Stimulated activated CD4-positive, alpha-beta T cell treated with anti-CD3 and anti-CD28 coated beads, Interleukin-4, amount 100 ng/mL, for 4 hours (primary cell): Measurements from ENCODE around the gene CACNA2D2.

Experiments used
- DNase-seq, 2 experiments: peaks; one replicate each; pipeline ENCODE4 v3.0.0-alpha.2; 2020

CACNA2D2 gene

DNA sequence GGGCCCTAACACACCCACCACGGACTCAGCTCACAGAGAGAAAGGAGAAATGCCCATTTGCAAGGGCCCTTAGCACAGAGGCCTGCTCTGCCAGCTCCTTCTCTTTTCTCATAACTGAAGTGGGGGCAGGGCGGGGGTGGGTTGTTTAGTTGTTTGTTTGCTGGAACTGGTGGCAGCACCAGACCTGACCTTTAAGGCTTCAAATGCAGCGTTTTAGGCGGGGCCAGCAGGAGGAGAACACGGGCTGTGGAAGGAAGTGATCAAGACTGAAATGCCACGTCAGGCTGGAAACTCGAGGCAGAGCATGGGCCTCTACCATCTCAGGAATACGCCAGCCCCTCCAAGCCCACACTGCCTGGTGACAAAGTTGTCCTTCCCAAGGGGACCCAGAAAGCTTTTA lies 9.3 kb downstream of the CACNA2D2 start:
- DNase-seq, result no peak

DNA sequence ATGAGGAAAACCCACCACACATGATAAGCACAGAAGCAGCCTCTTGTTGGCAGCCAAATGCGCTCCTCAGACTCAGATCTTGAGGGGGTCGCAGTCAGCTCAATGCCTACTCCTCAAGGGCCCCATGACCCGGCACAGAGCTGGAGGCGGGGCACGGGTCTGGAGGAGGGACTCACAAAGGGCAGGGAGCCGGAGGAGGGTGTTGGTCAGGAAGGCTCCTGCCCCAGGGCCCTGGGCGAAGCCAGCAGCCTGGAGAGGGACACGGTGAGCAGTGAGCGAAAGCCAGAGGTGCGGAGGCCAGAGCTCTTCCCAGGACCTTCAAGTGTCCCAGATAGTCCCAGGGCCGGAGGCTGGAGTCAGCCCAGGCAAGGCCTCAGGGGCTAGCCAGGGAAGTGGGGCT lies 9.8 kb downstream of the CACNA2D2 start:
- no peak for DNase-seq

DNA sequence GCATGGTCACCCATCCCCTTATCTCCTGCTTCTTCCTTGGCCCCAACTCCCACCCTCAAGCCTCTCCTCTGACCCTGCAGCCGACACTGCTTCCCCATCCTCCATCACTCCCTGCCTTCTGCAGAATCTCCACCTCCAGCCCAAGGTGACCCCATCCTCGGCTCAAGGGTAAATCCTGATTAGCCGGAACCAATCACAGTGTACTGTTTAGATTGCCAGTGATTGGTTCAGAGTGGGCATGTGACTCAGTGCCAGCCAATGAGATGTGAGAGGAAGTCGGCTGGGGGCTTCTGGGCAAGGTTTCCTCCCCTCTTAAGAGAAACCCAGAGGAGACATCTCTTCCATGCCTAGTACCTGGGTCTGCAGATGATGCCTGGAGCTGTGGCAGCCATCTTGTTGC lies 10.3 kb downstream of the CACNA2D2 start:
- DNase-seq, result no peak

DNA sequence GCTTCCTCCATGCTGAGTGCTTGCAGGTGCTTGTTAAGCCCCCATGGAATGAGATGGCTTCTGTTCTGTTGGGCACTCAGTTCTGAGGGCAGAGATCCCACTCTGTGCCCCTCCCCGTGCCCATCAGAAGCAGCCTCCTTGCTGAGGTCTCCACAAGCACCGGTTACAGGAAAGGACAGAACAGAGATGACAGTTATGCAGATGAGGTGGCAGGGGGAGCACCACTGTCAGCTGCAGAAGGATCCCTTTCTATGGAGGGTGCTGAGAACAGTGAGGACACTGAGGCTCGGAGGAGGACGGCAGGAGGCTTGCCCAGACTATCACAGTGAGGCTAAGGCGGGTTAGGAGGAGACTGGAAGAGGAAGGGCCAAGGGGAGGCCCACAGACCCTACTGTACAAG lies 12.4 kb downstream of the CACNA2D2 start:
- DNase-seq, result no peak

DNA sequence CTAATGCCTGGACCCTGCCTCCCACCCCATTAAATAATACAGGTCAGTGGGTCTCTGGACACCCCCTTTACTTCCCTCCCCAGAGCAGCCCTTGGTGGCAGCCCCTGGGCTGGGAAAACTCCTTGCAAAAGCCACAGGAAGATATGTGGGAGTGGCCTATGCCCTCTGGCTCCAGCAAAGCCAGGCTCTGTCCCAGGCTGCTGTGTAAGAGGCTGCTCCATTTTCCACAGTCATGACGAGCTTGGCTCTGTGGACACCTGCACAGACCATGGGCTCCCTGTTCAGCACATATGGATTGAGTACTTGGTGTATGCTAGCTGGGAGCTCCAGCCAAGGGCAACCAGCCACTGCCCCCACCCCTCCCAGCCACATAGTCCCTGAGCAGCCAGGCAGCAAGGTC lies 13.0 kb downstream of the CACNA2D2 start:
- DNase-seq, result no peak

DNA sequence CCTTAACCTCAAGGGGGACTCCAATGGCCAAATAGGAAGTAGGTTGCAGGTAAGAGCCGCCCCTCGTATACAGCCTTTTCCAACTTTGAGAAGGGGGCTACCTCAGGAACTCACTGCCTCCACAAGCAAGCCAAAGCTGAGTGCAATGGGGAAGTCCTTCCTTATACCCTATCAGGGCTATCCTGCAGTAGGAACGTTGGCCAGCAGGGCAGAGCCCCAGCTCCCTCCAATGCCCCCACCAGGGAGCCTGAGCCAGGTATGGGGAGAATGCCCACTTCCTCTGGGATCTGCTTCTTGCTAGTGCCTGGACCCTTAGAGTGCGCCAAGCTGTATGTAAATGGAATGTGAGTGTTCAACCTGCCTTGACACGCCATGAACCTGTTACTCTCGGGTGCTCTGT lies 16.3 kb downstream of the CACNA2D2 start:
- no peak for DNase-seq

DNA sequence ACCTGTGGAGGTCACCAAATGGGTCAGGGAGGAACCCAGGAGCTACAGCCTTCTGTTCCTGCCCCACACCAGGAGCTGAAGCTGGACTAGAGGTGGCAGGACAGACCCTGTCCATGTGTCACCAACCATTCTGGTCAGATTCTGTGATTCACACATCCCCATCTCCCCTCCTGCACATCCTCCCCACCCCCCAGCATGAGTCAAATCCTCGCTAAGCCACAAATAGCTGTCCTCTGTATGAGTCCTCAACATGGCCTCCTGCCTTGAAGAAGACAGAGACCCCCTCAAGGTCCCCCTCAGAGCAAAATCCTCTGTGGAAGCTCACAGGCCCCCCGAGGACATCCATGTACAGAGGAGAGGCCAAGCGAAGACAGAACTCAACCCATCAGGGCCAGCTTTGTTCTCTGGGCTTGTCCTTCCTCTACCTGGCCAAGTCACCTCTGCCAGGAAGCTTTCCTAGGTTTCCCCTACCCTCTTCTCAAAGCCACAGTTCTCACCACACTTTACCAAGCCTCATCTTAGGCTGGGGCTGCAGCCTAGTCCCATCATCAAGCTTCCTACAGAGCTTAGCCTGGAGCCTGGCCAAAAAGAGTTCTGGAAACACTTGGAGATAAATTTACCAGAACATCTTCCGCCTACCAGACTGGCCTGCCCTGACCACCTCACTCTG lies 17.1 kb downstream of the CACNA2D2 start:
- DNase-seq, result no peak

DNA sequence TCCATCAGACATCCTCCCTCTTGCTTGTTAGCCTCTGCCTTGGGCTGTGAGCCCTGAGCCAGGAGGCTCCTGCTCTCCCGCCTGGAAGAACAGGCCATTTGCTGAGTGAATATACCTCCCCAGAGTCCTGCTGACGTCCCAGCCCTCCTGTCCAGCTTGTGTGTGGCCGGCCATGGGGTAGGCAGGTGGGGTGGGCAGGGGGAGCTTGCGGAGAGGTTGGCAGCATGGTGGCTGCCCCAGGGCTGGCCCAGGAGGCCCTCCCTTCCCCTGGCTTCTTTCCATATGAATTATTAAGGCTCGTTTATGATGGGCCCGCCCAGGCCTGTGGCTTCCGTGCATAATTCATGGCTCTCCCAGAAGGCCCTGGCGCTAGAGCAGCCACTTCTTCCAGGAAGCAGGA lies 18.7 kb downstream of the CACNA2D2 start:
- no peak for DNase-seq

DNA sequence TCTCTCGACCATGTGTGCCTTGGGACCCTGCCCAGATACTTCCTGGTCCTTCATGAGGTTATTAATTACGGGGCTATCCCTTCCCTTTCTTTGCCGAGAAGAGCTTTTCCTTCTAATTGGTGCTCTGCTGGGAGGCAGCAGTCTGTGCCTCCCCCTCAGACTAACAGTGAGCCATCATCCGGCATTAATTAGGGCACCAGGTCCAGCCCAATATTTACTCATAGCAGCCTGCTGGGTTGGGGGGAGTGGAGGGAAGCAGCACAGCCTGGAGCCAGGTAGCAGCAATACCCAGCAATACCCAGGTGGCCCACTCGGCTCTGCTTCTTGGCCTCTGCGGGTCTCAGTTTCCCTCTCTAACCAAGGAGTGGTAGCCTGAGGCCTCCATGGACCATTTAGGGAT lies 20.1 kb downstream of the CACNA2D2 start:
- no peak for DNase-seq

DNA sequence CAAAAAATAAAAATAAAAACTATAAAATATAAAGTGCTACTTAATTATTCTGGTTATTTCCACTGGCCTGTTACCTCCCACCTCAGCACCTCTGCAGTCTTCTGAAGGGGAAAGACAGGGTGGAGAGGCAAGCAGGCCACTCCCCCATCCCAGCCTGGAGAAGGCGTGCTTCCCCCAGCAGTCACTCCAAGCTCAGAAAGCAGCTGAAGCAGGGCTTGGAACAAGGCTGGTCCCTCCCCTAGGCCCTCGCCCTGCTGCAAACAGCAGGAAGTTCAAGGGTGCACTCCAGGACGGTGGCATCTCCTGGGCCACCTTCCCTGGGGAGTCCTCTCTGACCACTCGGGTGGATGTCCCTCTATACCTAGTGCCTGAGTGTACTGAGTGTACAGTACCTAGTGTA lies 21.4 kb downstream of the CACNA2D2 start:
- no peak for DNase-seq

DNA sequence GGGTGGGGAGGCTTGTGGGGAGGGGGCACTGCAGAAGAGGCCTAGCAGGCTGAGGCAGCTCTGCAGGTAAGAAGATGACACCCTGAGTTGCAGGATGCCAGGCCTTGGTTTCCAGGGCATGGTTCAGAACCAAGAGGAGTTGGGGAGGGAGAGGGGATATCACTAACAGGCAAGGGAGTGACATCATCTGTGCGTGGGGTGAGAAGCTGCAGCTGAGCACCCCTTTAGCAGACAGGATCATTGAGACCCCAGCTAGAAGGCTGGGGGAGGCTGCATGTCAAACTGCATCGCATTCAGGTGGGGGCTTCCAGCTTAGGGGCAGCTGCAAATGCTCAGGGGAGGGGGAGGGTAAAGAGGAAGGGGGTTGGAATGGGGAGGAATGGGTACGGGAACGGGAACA lies 23.0 kb downstream of the CACNA2D2 start:
- no peak for DNase-seq

DNA sequence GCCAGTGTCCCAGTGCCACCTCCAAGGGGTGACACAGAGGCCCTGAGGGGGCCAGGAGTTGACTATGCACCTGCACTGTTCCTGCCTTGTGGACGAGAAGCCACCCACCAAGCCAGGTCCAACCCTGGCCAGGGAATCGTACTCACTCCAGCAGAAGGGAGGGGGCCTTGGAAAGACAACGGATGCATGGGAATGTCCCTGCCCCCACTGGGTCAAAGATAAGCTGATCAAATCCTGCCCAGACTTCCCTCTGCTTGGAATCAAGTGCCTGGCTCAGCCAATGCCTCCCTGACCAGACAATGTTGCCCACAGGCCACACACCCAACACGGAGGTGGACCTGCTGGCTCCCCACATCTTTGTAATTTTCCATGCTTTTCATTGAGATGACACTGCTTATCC lies 23.9 kb downstream of the CACNA2D2 start:
- no peak for DNase-seq

DNA sequence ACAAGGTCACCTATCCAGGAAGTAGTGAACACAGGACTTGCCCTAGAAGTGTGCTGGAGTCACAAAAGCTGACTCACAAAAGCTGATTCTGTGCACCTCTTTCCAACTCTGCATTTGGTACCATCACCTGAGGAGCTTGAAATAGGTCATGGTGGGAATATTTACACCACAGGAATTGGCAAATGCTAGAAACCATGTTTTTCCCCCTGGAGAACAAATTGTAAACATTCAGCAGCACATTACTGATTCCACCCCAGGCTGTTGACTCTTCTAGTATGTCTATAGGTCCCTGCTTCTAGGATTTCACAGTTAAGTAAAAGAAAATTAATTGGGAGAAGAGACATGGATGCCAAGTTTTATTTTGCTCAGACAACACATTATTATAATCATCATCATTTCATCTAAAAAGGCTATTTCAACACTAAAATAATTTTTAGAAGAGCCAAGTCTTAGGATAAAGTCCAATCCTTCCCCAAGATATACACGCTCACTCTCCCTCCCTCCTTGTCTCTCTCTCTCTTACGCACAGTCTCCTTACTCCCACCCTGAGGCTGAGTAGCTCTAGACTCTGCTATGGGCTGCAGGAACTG lies 24.7 kb downstream of the CACNA2D2 start:
- no peak for DNase-seq

DNA sequence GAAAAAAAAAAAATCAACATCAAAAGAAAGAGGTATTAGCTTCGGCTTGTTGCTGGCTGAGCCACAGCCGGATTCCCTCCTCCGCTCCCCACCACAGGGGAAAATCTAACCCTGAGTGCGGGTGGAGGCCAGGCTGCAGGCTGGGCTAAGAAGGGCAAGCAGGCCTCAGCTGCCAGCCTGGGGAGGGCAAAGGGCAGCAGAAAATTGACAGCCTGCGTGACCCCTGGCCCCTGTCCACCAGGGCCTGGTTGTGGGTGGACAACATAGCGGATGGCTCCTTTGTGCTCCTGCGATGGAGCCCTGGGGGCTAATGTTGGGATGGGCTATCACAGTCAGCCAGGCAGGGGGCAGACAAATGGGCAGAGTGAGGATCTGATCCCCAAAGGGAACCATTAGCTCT lies 25.4 kb downstream of the CACNA2D2 start:
- no peak for DNase-seq

DNA sequence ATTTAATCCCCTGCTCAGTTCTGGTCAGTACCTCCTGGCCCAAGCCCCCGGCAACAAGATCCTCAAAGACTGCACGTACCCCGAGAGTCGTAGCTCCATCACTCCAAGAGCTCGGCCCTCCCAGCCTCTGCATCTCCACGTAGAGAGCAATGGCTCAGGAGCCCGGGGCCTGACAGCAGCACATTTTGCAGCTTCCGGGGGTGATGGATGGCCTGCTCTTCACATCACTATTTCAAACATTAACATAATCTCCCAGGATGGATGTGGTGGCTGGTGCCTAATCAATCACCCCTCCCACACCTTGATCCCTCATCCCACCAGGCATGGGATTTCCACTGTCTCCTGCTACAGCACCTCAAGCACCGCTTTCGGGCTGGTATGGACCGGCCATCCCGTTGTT lies 28.1 kb downstream of the CACNA2D2 start:
- DNase-seq, result no peak

DNA sequence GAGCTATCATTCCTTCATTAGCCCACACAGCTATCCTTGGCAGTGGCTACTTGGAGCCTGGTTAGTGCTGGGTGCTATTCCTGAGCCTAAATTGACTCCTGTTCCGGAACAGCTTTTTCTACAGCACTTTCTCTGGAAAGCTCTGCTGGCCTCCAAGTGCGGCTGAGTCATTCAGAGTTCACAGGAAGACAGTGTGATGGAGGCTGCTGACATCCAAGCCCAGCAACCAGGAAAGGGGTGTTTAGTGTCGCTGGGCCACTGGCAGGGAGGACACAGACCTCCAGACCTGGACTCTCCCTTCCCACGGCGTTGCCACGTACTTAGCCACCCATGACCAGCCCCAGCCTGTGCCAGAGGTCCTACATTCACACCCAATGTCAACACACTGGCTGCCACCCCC lies 28.7 kb downstream of the CACNA2D2 start:
- DNase-seq, result no peak

DNA sequence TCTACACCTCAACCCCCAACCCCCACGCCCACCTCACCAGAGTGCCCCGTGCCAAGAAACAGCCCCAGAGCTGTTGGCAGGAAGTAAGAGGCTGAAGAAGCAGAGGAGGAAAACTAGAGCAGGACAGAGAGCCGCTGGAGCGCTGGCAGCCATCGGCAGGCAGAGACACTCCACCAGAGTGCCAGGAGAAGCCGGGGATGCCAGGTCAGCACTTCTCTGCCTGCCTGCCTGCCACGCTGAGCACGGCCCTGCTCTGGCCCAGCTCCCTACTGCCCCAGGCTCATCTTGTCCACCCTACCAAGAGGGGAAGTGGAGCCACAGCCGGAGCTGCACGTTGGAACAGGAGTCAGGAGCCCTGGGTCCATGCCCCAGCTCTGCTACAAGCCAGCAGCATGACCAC lies 29.7 kb downstream of the CACNA2D2 start:
- no peak for DNase-seq

DNA sequence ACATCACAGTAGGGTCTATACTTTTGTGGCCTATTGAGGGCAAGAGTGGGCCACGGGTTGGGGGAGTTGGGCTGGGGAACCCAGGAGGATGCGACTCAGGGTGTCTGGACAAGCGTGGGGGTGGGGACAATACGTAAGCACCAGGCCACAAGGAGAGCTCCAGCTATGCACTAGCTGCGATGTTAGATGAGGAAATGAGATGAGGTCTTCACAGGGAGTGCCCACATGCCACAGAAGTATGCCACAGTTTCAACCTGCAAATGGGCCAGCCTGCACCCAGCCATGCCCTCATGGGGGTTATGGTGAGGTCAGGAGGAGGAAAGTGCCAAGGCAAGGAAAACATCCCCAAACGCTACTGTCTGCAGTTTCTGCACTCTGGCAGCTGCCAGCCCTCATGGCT lies 30.5 kb downstream of the CACNA2D2 start:
- DNase-seq, result no peak

DNA sequence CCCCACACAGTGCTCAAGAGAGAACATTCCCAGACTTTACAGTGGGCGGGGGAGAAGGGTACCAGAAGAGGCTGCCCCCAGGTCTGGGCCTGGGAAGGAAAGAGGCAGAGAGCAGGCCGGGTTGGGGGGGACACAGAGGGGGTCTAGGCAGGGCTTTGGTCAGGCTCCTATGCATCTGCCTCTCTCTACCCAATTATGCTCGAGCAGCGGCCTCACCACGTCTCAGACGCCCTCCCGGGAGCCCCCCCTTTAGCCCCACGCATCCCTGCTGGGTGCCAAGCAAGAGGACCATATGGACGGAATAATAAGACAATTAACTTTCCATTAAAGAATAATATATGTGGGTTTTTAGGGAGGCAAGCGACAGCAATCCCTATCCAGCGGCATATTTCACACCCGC lies 32.8 kb downstream of the CACNA2D2 start:
- no peak for DNase-seq

DNA sequence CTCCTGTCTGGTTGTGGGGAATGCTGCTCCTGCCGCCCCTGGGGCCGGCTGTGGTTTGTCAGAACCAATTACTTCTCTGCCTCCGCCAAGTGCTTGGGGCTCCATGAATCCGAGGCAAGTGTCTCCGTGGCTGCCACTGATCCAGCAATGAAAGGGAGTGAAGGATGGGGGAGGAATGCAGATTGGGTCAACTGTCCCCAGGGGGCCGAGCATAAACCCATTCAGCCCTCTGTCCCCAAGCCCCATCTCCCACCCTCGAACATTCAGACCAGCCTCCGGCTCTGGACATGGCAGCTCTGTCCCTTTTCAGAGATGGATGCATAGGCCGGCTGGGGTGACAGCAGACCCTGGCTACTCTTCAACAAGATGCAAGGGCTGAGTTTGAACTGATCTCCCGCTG lies 35.5 kb downstream of the CACNA2D2 start:
- DNase-seq, result no peak

DNA sequence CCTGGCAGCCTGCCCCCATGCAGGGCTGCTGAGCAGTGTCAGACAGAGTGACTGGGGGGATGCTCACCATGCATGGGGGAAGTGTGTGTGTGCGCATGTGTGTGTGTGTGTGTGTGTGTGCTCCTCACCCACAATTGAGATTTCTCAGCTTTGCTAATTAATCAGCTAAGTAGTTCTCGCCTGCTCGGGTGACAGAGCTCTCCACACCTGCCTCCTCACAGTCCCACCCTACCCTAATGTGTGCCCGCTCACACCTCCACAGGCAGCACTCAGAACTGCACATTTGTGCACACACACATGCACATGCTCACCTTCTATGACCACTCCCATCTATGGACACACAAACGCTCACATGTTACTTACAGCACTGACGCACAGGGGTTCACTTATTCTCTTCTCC lies 37.3 kb downstream of the CACNA2D2 start:
- no peak for DNase-seq

DNA sequence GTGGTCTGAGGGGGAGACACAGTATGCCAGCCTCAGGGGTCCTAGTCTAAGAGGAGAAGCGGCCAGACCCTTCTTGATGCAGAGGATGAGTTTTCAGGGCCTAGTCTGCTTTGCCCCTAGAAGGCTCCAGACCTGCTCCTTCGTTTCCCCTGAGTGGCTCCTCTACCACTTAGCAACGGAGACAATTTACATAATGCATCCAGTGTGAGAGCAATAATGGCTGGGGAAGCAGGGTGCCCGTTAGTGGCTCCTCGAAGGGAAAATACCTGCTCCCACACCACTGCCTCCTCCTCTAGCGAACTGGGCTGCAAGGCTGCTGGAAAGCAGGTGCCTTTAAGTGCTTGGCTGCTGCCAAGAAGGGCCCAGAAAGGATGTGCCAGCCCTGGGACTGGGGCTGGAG lies 38.9 kb downstream of the CACNA2D2 start:
- no peak for DNase-seq

DNA sequence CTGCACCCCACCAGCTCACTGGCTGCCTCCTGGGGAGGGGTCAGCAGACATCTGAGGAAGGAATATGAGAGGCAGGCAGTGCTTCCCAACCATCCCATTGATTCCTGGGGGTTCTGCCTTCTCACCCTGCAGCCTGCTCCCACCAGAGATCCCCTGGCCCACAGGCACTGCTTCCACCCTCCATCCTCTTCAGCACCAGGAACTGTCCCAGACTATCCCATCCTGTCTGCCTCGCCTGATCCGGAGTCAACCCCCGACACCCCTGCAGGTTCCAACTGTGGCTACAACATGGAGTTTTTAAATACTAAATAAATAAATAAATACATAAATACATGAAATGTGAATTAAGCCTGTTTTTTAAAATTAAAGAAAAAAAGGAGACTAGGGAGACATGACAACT lies 43.6 kb downstream of the CACNA2D2 start:
- DNase-seq, result no peak

DNA sequence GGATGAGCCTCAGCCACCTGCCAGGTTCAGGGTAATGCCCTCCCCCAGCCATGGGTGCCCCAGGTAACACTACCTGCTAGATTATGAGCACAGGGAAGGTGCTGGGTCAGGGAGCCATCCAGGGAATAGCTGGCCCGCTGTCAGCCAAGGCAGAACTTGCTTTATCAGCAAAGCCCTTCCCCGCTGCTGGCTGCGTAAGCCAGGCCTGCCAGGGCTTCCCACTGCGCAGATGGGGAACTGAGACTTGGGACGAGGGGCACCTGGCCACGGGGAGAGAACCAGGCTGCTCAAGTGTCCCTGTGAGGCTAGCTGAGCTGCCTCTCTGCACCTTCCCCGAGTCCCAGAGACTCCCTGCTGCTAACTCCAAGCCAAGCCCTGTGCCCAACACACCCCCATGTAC lies 45.4 kb downstream of the CACNA2D2 start:
- no peak for DNase-seq
